Activated CD4-positive, CD25-positive, alpha-beta regulatory T cell treated with anti-CD3 and anti-CD28 coated beads, Interleukin-2, amount 50 U/mL, for 24 hours (primary cell): ENCODE measurements around the gene PPM1D.
"Not testable (repeated sequence)": the region's sequence is repeated elsewhere in the genome, so short reads cannot be mapped to it uniquely, and the experiment has no call there.

ENCODE experiments used
- ATAC-seq, 2 donors: fragments of 150-1000 bp; cut with Tn5 transposase; one replicate each; pipeline ENCODE4 v1.10.0; 2021; ENCODE audit warnings: mild to moderate bottlenecking in 1 of 2, moderate library complexity in 1 of 2

The PPM1D gene

GRCh38 chr17:60594170-60594569, 5.8 kb upstream of the PPM1D start:
- ATAC-seq, result not testable (repeated sequence)

- no peak for ATAC-seq
These were observed 5.3 kb upstream of the PPM1D start for GRCh38 chr17:60594734-60595133.

GRCh38 chr17:60597297-60597696, 2.7 kb upstream of the PPM1D start:
- no peak for ATAC-seq

- no peak for ATAC-seq
These were observed 1.8 kb upstream of the PPM1D start for GRCh38 chr17:60598001-60598736.

- peak; percentile 2 to 3 for ATAC-seq
These were observed 773 bp upstream of the PPM1D start for GRCh38 chr17:60599220-60599619.

- peak; percentile 18 for ATAC-seq
These were observed 775 bp downstream of the PPM1D start for GRCh38 chr17:60600490-60601446.

- ATAC-seq, result no peak
These were observed 1.7 kb downstream of the PPM1D start for GRCh38 chr17:60601447-60602384.

GRCh38 chr17:60602385-60602742, 2.4 kb downstream of the PPM1D start:
- no peak for ATAC-seq

- no peak for ATAC-seq
These were observed 2.9 kb downstream of the PPM1D start for GRCh38 chr17:60602871-60603270.

GRCh38 chr17:60603477-60603876, 3.5 kb downstream of the PPM1D start:
- ATAC-seq, result not testable (repeated sequence)

- no peak for ATAC-seq
These were observed 4.8 kb downstream of the PPM1D start for GRCh38 chr17:60604686-60605334.

GRCh38 chr17:60606036-60606435, 6.0 kb downstream of the PPM1D start:
- peak in 1 of 2 donors; percentile 21 for ATAC-seq

GRCh38 chr17:60610473-60610872, 10.5 kb downstream of the PPM1D start:
- no peak for ATAC-seq

GRCh38 chr17:60611321-60611720, 11.3 kb downstream of the PPM1D start:
- ATAC-seq, result not testable (repeated sequence)

- ATAC-seq, result no peak
These were observed 13.3 kb downstream of the PPM1D start for GRCh38 chr17:60613325-60613724.

- ATAC-seq, result not testable (repeated sequence)
These were observed 13.8 kb downstream of the PPM1D start for GRCh38 chr17:60613796-60614195.

- ATAC-seq, result not testable (repeated sequence)
These were observed 14.3 kb downstream of the PPM1D start for GRCh38 chr17:60614247-60614646.

GRCh38 chr17:60615108-60615507, 15.1 kb downstream of the PPM1D start:
- ATAC-seq, result no peak

GRCh38 chr17:60615840-60616239, 15.8 kb downstream of the PPM1D start:
- no peak for ATAC-seq

GRCh38 chr17:60618080-60618479, 18.1 kb downstream of the PPM1D start:
- peak in 1 of 2 donors; percentile 49 for ATAC-seq

- ATAC-seq, result no peak
These were observed 19.0 kb downstream of the PPM1D start for GRCh38 chr17:60618854-60619526.
